IMR-90 (cell line): ENCODE measurements around the gene FNDC7. TPM values are rescaled to one million over a fixed set of nuclear protein-coding genes. Genes with fewer than 3 reads are reported as not detected.

Experiments used
- ATAC-seq: fragments of 200-7000 bp; cut with Tn5 transposase; 2 replicates; pipeline ENCODE4 v1.9.1; 2020; ENCODE audit warnings: low read depth, mild to moderate bottlenecking, moderate library complexity
- BruUV-seq: library from RNA; stranded (reverse); fragments of 400-500 nt; replicated peaks from 2 replicates; lab custom pipeline; 2021; lab: Mats Ljungman, UMichigan
- CTCF ChIA-PET: fragments of 300-600 bp; formaldehyde crosslinking; extraction: SDS; loops from one replicate; lab custom pipeline; 2021; ENCODE audit warnings: antibody characterized with exemption; lab: Yijun Ruan, JAX
- POLR2A ChIA-PET: fragments of 300-600 bp; sonication (Branson Sonifier 250); formaldehyde crosslinking; loops from one replicate; lab custom pipeline; 2022; ENCODE audit warnings: antibody characterized with exemption; ENCODE audit not compliant: unreplicated experiment; lab: Charles Lee
- DNase-seq: peaks from one replicate; pipeline ENCODE4 v3.0.0; 2013
- H2AFZ ChIP-seq: replicated peaks from 2 replicates; pipeline ENCODE3; 2013; ENCODE audit warnings: low read length, mild to moderate bottlenecking; ENCODE audit not compliant: poor library complexity
- H2AK5ac ChIP-seq: 2 replicates; pipeline ENCODE4 v1.6.1; 2013; ENCODE audit warnings: low read depth, low read length, inconsistent platforms
- H2AK9ac ChIP-seq: replicated peaks from 2 replicates; pipeline ENCODE3; 2013; ENCODE audit warnings: mild to moderate bottlenecking, low read depth, low read length, moderate library complexity; ENCODE audit not compliant: poor library complexity
- H2BK120ac ChIP-seq: 2 replicates; pipeline ENCODE4 v1.6.1; 2013; ENCODE audit warnings: low read depth, low read length, inconsistent platforms
- H2BK15ac ChIP-seq: 3 replicates; pipeline ENCODE4 v1.6.1; 2013; ENCODE audit warnings: low read depth, low read length, inconsistent platforms
- H2BK20ac ChIP-seq: 2 replicates; pipeline ENCODE4 v1.6.1; 2013; ENCODE audit warnings: low read depth, mild to moderate bottlenecking, inconsistent platforms, low read length, moderate library complexity
- H2BK5ac ChIP-seq: 2 replicates; pipeline ENCODE4 v1.6.1; 2013; ENCODE audit warnings: mild to moderate bottlenecking, low read depth, low read length, inconsistent platforms; ENCODE audit not compliant: poor library complexity, severe bottlenecking
- H3K14ac ChIP-seq: replicated peaks from 2 replicates; pipeline ENCODE4 v1.6.1; 2013; ENCODE audit warnings: low read depth, low read length, inconsistent platforms
- H3K18ac ChIP-seq: 2 replicates; pipeline ENCODE4 v1.6.1; 2013; ENCODE audit warnings: low read depth, low read length, control low read depth
- H3K23ac ChIP-seq: 2 replicates; pipeline ENCODE4 v1.6.1; 2013; ENCODE audit warnings: low read depth, low read length, inconsistent platforms
- H3K27ac ChIP-seq: 2 replicates; pipeline ENCODE4 v1.5.1; 2013; ENCODE audit warnings: mild to moderate bottlenecking, control low read depth, low read length; ENCODE audit not compliant: insufficient read depth
- H3K27me3 ChIP-seq: 2 replicates; pipeline ENCODE4 v1.6.1; 2013; ENCODE audit warnings: low read length; ENCODE audit not compliant: control insufficient read depth, insufficient read depth
- H3K36me3 ChIP-seq: 2 replicates; pipeline ENCODE4 v1.6.1; 2013; ENCODE audit warnings: low read length, mixed read lengths; ENCODE audit not compliant: control insufficient read depth, insufficient read depth
- H3K4ac ChIP-seq: 2 replicates; pipeline ENCODE4 v1.6.1; 2013; ENCODE audit warnings: low read depth, low read length, inconsistent platforms
- H3K4me1 ChIP-seq: 2 replicates; pipeline ENCODE4 v1.6.1; 2013; ENCODE audit warnings: low read length, mixed read lengths; ENCODE audit not compliant: control insufficient read depth, insufficient read depth
- H3K4me2 ChIP-seq: 2 replicates; pipeline ENCODE4 v1.6.1; 2013; ENCODE audit warnings: low read depth, mild to moderate bottlenecking, control low read depth, low read length, moderate library complexity
- H3K4me3 ChIP-seq: 2 replicates; pipeline ENCODE4 v1.5.1; 2013; ENCODE audit warnings: low read depth, mild to moderate bottlenecking, control low read depth, low read length, moderate library complexity; ENCODE audit not compliant: insufficient read depth
- H3K56ac ChIP-seq: 2 replicates; pipeline ENCODE4 v1.6.1; 2013; ENCODE audit warnings: low read length, inconsistent platforms; ENCODE audit not compliant: insufficient read depth; ENCODE audit errors: extremely low read depth
- H3K79me1 ChIP-seq, 2 experiments: 2 replicates each; pipeline ENCODE4 v1.6.1; 2013; ENCODE audit warnings: low read length in 2 of 2, inconsistent platforms in 1 of 2, low read depth in 1 of 2
- H3K9ac ChIP-seq: 2 replicates; pipeline ENCODE4 v1.6.1; 2013; ENCODE audit warnings: low read depth, low read length, control low read depth
- H3K9me1 ChIP-seq: 2 replicates; pipeline ENCODE4 v1.6.1; 2013; ENCODE audit warnings: low read length, inconsistent platforms; ENCODE audit not compliant: insufficient read depth
- H3K9me3 ChIP-seq: 2 replicates; pipeline ENCODE4 v1.6.1; 2013; ENCODE audit warnings: low read length; ENCODE audit not compliant: control insufficient read depth, insufficient read depth
- H4K20me1 ChIP-seq: 2 replicates; pipeline ENCODE4 v1.6.1; 2013; ENCODE audit warnings: low read length, inconsistent platforms; ENCODE audit not compliant: insufficient read depth
- H4K5ac ChIP-seq: 2 replicates; pipeline ENCODE4 v1.6.1; 2013; ENCODE audit warnings: mild to moderate bottlenecking, low read depth, low read length, control low read depth
- H4K8ac ChIP-seq, 2 experiments: 2 replicates each; pipeline ENCODE4 v1.6.1; 2013; ENCODE audit warnings: low read depth in 2 of 2, low read length in 2 of 2, control low read depth in 1 of 2, inconsistent platforms in 1 of 2
- H4K91ac ChIP-seq: 2 replicates; pipeline ENCODE4 v1.6.1; 2013; ENCODE audit warnings: low read depth, low read length, inconsistent platforms; ENCODE audit not compliant: insufficient read depth
- MAFK ChIP-seq: IDR thresholded peaks from 2 replicates; pipeline ENCODE4 v1.6.1; 2012; ENCODE audit warnings: low read depth, low read length, improper control_type of control experiment
- POLR2A ChIP-seq: IDR thresholded peaks from 2 replicates; pipeline ENCODE4 v1.6.1; 2012; ENCODE audit warnings: mild to moderate bottlenecking, low read depth, low read length
- WGBS, 2 experiments: methylation state at CpG; one replicate each; pipeline versions ENCODE4 v1.1.5 to v1.1.7; 2013; ENCODE audit warnings: missing lambda C conversion rate in 2 of 2; ENCODE audit not compliant: insufficient read length in 1 of 2; ENCODE audit errors: extremely low coverage in 2 of 2; 5-methylcytosine and 5-hydroxymethylcytosine counted together
- dilution Hi-C: fragments of 300-500 bp; cut with HindIII; formaldehyde crosslinking; loops from one replicate; pipeline ENCODE4 v1.14.3; 2018; ENCODE audit warnings: low sequenced_read_pairs; ENCODE audit not compliant: unreplicated experiment
- in situ Hi-C: fragments of 300-500 bp; cut with MboI; formaldehyde crosslinking; loops from 3 replicates; pipeline ENCODE4 v1.14.3; 2019; ENCODE audit warnings: low sequenced_read_pairs, inconsistent platforms, mixed read lengths
- intact Hi-C: fragments of 100-400 bp; cut with micrococcal nuclease; formaldehyde crosslinking; loops from 2 replicates; pipeline ENCODE4 v1.10.0; 2022
- polyA plus RNA-seq, 3 experiments: library from polyadenylated mRNA; depleted of rRNA; stranded (reverse); fragments of >200 nt; gene quantifications; 2 replicates each; pipeline ENCODE4 v1.2.3, GENCODE V29; 2012; ENCODE audit warnings: low replicate concordance in 1 of 3
- total RNA-seq: library from RNA; depleted of rRNA; stranded (reverse); fragments of >200 nt; gene quantifications from 2 replicates; pipeline ENCODE4 v1.2.3, GENCODE V29; 2012

FNDC7 gene
- total and polyA plus RNA-seq, 2 of the 4 experiments (the other 2 are of a cell fraction), result not detected

DNA sequence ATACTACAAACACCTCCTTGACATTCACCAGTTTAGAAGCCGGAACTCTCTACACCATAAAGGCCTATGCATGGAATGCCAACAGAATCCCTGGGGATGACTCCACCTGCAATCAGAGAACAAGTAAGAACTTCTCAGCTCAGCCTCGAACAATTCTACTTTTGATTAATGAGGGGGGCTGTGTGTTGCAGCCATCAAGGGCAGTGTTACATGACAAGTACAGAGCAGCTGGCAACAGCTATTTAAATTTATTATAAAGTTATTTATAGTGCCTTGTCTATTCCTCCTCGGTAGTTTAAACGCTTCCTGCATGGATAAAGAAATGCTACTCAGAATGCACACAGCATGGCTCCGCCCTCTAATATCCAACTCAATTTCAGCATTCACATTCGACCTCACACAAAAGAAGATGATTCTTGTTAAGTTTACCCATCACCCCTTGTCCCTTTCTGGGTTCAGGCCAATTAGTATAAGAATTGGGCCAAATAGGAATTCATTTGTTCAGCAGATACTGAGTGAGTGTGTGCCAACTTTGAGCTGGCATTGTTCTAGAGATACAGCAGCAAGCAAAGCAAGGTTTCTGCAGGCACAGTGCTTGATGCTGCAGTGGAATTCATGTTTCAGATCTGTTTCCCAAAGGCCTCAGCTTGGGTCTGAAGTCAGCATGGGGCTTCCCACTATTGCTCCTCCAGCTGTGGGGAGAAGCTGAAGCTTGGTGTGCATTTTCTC is 6.4 kb downstream of the FNDC7 start:
- Histone ChIP-seq H3K27me3 (no peaks in the 10 kb centered on the region), H3K27ac (peak overlapping the region; percentile 29), H2BK120ac (peak overlapping the region; percentile 76), H3K4me3 (no peak overlapping the region), H3K79me1 (no peaks in the 10 kb centered on the region; a peak in 1 of 4 replicates), H3K36me3 (no peaks in the 10 kb centered on the region), H2AK9ac (no peak overlapping the region), H2BK5ac (peak overlapping the region; percentile 82), H3K4ac (peak overlapping the region; percentile 81), H3K9me3 (no peaks in the 10 kb centered on the region), H3K56ac (no peak overlapping the region), H3K18ac (peak overlapping the region; percentile 36), H3K4me1 (peaks cover 24% of the 10 kb centered on the region), H3K4me2 (no peak overlapping the region), H2BK20ac (peak overlapping the region; percentile 81), H4K5ac (peak overlapping the region; percentile 31; the same call in 1 of the 2 replicates), H2BK15ac (peak overlapping the region; percentile 59; the same call in 2 of the 3 replicates), H3K9ac (no peak overlapping the region), H3K9me1 (0 out of 2 replicates have a peak, but pooled peaks cover 6% of the 10 kb centered on the region), H4K91ac (peak overlapping the region; percentile 50), H4K20me1 (no peaks in the 10 kb centered on the region), H4K8ac (peak overlapping the region; percentile 1 to 61; a peak in 2 of 4 replicates), H3K14ac (peak overlapping the region; percentile 40; the same call in 1 of the 2 replicates), H2AFZ (peak overlapping the region; percentile 27), H3K23ac (peak overlapping the region; percentile 23; the same call in 1 of the 2 replicates), H2AK5ac (peak overlapping the region; percentile 2; the same call in 1 of the 2 replicates)
- no TSS peak for BruUV-seq
- intact Hi-C loops (no loop called here), in situ Hi-C loops (no loop called here), dilution Hi-C loops (no loop called here)
- ChIA-PET CTCF (interaction anchor here (0.9 kb wide), 1 partner anchor 14 kb away, joined by 4 read pairs; no protein-coding TSS in a partner anchor), POLR2A (no interaction called here)
- WGBS, 2 experiments, result no CpG with 5 or more reads among the region's 6 CpGs
- ATAC-seq (no peak), DNase-seq (peak; percentile 12)
- 0 out of 2 replicates have a peak, but pooled peaks have one; percentile 1 for TF ChIP-seq POLR2A
- no peak for TF ChIP-seq MAFK
